H1 (cell line): ENCODE results near the gene IFNAR2. TPM values are rescaled to one million over a fixed set of nuclear protein-coding genes. Genes with fewer than 3 reads are reported as not detected.

Experiments
- EP300 ChIP-seq, 2 experiments: IDR thresholded peaks; 1 replicate in 1 of 2; 2 replicates in 1 of 2; pipeline ENCODE4 v1.6.1; 2011 to 2012; ENCODE audit warnings: low read depth in 2 of 2, low read length in 2 of 2, mild to moderate bottlenecking in 2 of 2, borderline replicate concordance in 1 of 2, inconsistent platforms in 1 of 2, moderate library complexity in 1 of 2
- RBBP5 ChIP-seq: IDR thresholded peaks from 2 replicates; pipeline ENCODE4 v1.7.1; 2012; ENCODE audit warnings: low read depth, mild to moderate bottlenecking, inconsistent platforms, low read length, moderate library complexity, borderline replicate concordance
- SIN3A ChIP-seq, 2 experiments: IDR thresholded peaks in 1 of 2; conservative IDR thresholded peaks in 1 of 2; 2 replicates each; pipeline ENCODE4 v1.6.1; 2011 to 2012; ENCODE audit warnings: low read length in 2 of 2, improper control_type of control experiment in 1 of 2, low read depth in 1 of 2, mild to moderate bottlenecking in 1 of 2
- polyA plus RNA-seq, 7 experiments: library from polyadenylated mRNA; depleted of rRNA in 3 of 7; stranded (reverse) in 5 of 7; unstranded in 2 of 7; fragments of >200 nt in 5 of 7; fragments of 200-250 nt in 2 of 7; gene quantifications; 1 replicate in 5 of 7; 2 replicates in 1 of 7; 4 replicates in 1 of 7; pipeline versions ENCODE4 v1.2.1 to v1.2.3, GENCODE V29; 2011 to 2013; ENCODE audit warnings: missing spikeins in 2 of 7, mixed read lengths in 2 of 7
- total RNA-seq: library from RNA; stranded (reverse); fragmentation: NEBNext Ultra II Directional; extraction: Animal tissue kit (Norgen Biotek cat#: 25700); gene quantifications from 2 replicates; pipeline ENCODE4 v1.2.1, GENCODE V29; 2021

Gene IFNAR2
- total and polyA plus RNA-seq, 2 of the 8 experiments (the other 6 are each of a cell fraction or from before 2014, with no cell fraction given) = 12.2 to 16.1 TPM

DNA sequence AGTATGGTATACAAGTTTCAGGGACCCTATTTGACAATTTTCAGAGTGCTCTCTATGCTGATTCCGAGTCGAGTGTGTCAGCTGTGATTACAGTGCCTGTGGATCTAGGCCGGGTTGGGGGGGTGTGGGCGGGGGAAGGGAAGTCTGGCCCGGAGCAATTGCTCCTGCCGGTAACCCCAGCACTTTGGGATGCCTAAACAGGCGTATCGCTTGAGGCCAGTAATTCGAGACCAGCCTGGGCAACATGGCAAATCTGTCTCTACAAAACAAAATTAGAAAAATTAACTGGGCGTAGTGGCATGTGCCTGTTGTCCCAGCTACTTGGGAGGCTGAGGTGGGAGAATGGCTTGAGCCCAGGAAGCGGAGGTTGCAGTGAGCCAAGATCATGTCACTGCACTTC lies 34.8 kb downstream of the IFNAR2 start (continued):
- TF ChIP-seq EP300 (IDR thresholded peaks at IDR 0.05; ENCODE audit: borderline replicate concordance in 1 of 2, low read depth in 2 of 2, low read length in 2 of 2) = no peak
- TF ChIP-seq RBBP5 = no peak
- TF ChIP-seq SIN3A (conservative IDR thresholded peaks at IDR 0.05 in 1 of 2, IDR thresholded peaks at IDR 0.05 in 1 of 2; ENCODE audit: low read depth in 1 of 2, low read length in 2 of 2) = no peak
